Measurements from ENCODE around the gene GAS2. TPM values are rescaled to one million over a fixed set of nuclear protein-coding genes. Genes with fewer than 3 reads are reported as not detected.

Gene GAS2
- total and polyA plus RNA-seq, 9 of the 15 experiments (the other 6 are each of a cell fraction or from before 2014, with no cell fraction given) = 0.77 to 1.9 (median 1.1) TPM

- TF ChIP-seq, protein P1, sequence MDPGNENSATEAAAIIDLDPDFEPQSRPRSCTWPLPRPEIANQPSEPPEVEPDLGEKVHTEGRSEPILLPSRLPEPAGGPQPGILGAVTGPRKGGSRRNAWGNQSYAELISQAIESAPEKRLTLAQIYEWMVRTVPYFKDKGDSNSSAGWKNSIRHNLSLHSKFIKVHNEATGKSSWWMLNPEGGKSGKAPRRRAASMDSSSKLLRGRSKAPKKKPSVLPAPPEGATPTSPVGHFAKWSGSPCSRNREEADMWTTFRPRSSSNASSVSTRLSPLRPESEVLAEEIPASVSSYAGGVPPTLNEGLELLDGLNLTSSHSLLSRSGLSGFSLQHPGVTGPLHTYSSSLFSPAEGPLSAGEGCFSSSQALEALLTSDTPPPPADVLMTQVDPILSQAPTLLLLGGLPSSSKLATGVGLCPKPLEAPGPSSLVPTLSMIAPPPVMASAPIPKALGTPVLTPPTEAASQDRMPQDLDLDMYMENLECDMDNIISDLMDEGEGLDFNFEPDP (CRISPR knock-in tag; IDR thresholded peaks at IDR 0.05) = no peak
- TF ChIP-seq, protein P2, sequence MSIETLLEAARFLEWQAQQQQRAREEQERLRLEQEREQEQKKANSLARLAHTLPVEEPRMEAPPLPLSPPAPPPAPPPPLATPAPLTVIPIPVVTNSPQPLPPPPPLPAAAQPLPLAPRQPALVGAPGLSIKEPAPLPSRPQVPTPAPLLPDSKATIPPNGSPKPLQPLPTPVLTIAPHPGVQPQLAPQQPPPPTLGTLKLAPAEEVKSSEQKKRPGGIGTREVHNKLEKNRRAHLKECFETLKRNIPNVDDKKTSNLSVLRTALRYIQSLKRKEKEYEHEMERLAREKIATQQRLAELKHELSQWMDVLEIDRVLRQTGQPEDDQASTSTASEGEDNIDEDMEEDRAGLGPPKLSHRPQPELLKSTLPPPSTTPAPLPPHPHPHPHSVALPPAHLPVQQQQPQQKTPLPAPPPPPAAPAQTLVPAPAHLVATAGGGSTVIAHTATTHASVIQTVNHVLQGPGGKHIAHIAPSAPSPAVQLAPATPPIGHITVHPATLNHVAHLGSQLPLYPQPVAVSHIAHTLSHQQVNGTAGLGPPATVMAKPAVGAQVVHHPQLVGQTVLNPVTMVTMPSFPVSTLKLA (conservative IDR thresholded peaks at IDR 0.05) = peak in 1 of 2 experiments; percentile 58; a peak in 1 of 4 replicates
- TF ChIP-seq BCOR (IDR thresholded peaks at IDR 0.05) (no peak), BRD4 (IDR thresholded peaks at IDR 0.05) (no peak), MTA1 (IDR thresholded peaks at IDR 0.05; ENCODE audit: borderline replicate concordance) (0 out of 2 replicates have a peak, but pooled peaks have one; percentile 38), NR2C2 (CRISPR knock-in tag; IDR thresholded peaks at IDR 0.05) (no peak), NR2C2 (tag; IDR thresholded peaks at IDR 0.05) (no peak), SMARCE1 (IDR thresholded peaks at IDR 0.05) (0 out of 2 replicates have a peak, but pooled peaks have one; percentile 18), PREB (CRISPR knock-in tag; IDR thresholded peaks at IDR 0.05) (no peak), RBFOX2 (IDR thresholded peaks at IDR 0.05; ENCODE audit: low read depth, low read length) (peak; percentile 90), STAT5A (IDR thresholded peaks at IDR 0.05; ENCODE audit: borderline replicate concordance, low read length) (no peak), GATAD2B (IDR thresholded peaks at IDR 0.05; ENCODE audit: borderline replicate concordance) (peak; percentile 5; the same call in 1 of the 2 replicates), POLR3G (IDR thresholded peaks at IDR 0.05; ENCODE audit: extremely low read depth, insufficient read length, insufficient replicate concordance) (no peak), ETS1 (conservative IDR thresholded peaks at IDR 0.05; ENCODE audit: control insufficient read depth, low read depth, low read length) (peak; percentile 66), CCNT2 (IDR thresholded peaks at IDR 0.05; ENCODE audit: borderline replicate concordance, extremely low read depth, insufficient read length, low read depth, low read length) (peak; percentile 50), KDM1A (IDR thresholded peaks at IDR 0.05) (no peak), MBD2 (IDR thresholded peaks at IDR 0.05; ENCODE audit: borderline replicate concordance, low read depth) (0 out of 2 replicates have a peak, but pooled peaks have one; percentile 44), NUFIP1 (IDR thresholded peaks at IDR 0.05; ENCODE audit: partially characterized antibody) (no peak), EGR1 (conservative IDR thresholded peaks at IDR 0.05) (peak; percentile 48)
- TF ChIP-seq, protein P3, sequence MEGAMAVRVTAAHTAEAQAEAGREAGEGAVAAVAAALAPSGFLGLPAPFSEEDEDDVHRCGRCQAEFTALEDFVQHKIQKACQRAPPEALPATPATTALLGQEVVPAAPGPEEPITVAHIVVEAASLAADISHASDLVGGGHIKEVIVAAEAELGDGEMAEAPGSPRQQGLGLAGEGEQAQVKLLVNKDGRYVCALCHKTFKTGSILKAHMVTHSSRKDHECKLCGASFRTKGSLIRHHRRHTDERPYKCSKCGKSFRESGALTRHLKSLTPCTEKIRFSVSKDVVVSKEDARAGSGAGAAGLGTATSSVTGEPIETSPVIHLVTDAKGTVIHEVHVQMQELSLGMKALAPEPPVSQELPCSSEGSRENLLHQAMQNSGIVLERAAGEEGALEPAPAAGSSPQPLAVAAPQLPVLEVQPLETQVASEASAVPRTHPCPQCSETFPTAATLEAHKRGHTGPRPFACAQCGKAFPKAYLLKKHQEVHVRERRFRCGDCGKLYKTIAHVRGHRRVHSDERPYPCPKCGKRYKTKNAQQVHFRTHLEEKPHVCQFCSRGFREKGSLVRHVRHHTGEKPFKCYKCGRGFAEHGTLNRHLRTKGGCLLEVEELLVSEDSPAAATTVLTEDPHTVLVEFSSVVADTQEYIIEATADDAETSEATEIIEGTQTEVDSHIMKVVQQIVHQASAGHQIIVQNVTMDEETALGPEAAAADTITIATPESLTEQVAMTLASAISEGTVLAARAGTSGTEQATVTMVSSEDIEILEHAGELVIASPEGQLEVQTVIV (CRISPR knock-in tag; IDR thresholded peaks at IDR 0.05; ENCODE audit: borderline replicate concordance) = no peak
These were observed 163.0 kb downstream of the GAS2 start, which contains the start of gene SVIP (continued) for GRCh38 chr11:22829231-22830081.

All from K562 (cell line).